GM19438 (cell line): ENCODE results near the gene ANKRD11.

ENCODE experiments used
- ATAC-seq: cut with Tn5 transposase; IDR thresholded peaks from one replicate; pipeline ENCODE4 v1.9.1; 2021; ENCODE audit warnings: low read depth; ENCODE audit not compliant: unreplicated experiment

ANKRD11 gene

GRCh38 chr16:89490439-89491237 is at the start of gene ANKRD11:
Gene ANKRD11 (minus strand): TSS chr16:89490561. CDS start chr16:89317019, 173,542 bp downstream.
- peak; percentile 87 for ATAC-seq

DNA sequence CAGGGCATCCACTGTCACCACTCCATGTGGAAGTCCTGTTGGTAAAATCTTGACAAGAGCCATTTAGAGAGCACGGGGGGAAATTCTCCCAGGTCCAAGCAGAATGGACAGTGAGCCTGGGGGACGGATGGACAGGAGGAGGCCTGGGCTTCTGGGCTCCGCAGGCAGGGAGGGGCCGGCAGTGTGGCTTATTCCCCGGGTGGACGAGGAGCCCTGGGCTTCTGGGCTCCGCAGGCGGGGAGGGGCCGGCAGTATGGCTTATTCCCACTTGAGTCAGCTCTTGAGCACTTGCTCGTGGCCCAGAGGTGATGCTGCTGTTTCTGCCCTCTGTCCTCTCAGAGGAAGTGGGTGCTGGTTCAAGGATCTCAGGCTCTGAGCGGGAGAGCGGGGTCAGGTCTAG is 47.9 kb upstream of the ANKRD11 start:
- no peak for ATAC-seq

- no peak for ATAC-seq
Measured at GRCh38 chr16:89537549-89537925, 47.2 kb upstream of the ANKRD11 start.

DNA sequence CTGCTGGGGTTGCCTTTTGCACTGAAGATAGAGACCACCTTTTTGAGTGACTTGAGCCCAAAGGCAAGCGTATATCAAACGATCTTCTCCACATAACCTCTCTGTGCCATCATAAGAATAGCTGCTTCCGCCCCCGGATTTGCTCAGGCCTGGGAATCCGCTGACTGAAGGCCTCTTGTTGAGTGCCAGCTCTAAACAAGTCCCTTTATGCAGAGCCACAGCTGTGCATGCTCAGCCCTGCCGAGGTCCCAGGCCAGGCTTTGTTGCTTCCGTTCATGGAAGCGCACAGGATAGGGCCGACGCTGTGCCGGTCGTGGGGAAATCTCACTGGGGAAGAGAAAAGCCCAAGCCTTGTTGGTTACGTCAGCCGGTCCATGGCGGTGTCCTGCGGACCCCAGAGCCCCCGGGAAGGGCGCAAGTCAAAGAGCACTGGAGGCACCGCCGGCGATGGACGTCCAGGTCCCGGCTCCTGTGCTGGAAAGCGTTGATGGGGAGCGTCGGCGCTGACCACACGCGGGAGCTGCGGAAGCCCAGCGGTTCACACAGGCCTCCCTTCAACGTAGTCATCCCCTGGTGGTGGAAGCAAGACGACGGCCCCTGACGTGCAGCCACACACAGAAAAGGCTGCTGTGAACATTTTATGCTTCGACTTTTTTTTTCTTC is 46.7 kb upstream of the ANKRD11 start:
- no peak for ATAC-seq

GRCh38 chr16:89536371-89536770 is 46.0 kb upstream of the ANKRD11 start:
- ATAC-seq: no peak

GRCh38 chr16:89534252-89534756 is 43.9 kb upstream of the ANKRD11 start:
- ATAC-seq: no peak

GRCh38 chr16:89531821-89532526 is 41.6 kb upstream of the ANKRD11 start:
- ATAC-seq: no peak

DNA sequence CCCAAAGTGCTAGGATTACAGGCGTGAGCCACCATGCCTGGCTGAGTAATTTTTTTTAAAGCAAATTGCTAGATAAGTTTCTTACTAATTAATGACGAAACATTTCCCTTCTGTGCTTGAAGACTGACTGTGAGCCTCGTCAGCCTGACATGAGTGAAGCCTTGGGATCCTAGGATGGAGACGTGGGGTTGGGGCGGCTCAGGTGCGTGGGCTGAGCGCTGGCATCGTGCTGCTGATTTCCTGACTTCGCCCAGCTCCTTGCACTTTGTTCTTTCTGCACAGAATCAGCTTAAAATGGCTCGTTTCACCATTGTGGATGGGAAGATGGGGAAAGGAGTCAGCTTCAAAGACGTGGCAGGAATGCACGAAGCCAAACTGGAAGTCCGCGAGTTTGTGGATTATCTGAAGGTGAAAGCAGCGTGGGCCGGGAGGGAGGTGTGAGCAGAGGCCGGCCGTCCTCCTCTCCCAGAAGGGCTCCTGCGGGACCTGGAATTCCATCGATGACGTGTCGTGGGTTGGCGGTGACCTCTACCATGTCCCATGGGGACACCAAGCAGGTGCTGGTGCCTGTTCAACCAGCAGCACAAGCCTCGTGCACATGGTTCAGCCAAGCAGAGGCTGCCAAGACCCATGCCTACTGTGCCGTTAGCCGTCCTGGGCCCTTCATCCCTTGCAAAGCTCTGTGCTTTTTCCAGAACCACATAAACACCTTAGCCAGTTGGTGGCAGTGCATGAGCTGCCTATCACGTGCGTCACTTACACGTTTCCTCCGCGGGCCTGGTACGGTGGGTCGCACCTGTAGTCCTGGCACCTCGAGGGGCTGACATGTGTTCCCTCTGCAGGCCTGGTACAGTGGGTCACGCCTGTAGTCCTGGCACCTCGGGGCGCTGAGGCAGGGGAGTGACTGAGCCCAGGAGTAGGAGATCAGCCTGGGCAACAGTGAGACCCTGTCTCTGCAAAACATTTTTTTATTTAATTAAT is 40.3 kb upstream of the ANKRD11 start:
- ATAC-seq: no peak

GRCh38 chr16:89529097-89529496 is 38.7 kb upstream of the ANKRD11 start:
- no peak for ATAC-seq

GRCh38 chr16:89525146-89525913 is 35.0 kb upstream of the ANKRD11 start:
- ATAC-seq: no peak

DNA sequence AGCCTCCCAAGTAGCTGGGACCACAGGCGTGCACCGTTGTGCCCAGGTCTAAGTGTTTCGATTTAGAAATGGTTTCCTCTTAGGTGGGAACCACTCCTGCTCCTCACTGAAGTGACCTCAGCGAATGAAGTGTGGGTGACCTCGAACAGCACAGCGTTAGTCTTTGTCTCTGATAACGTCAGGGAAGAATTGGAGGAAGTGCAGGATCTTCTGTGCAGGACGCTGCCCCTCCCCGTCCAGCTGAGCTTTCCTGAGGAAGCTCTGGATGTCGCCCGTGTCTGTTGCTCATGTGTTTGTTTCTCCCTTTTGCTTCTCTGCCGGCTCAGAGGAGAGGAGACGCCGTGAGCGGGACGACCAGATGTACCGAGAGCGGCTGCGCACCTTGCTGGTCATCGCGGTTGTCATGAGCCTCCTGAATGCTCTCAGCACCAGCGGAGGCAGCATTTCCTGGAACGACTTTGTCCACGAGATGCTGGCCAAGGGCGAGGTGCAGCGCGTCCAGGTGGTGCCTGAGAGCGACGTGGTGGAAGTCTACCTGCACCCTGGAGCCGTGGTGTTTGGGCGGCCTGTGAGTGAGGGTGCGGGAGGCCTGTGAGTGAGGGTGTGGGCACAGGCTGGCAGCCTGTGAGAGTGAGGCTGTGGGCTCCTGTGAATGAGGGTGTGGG is 33.5 kb upstream of the ANKRD11 start:
- ATAC-seq: no peak

DNA sequence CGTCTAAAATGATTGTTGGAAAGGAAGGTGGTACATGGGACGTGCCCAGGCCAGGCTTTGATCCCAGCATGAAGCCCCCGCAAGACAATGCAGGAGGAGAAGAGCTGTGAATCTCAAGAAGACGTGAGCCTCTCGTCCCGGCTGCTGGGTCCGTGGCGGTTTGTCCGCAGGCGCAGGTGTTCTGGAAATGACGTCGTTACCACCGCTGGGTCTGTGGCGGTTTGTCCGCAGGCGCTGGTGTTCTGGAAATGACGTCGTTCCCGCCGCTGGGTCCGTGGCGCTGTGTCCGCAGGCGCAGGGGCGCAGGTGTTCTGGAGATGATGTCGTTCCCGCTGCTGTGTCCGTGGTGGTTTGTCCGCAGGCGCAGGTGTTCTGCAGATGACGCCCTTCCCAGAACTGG is 31.9 kb upstream of the ANKRD11 start:
- ATAC-seq: no peak

- ATAC-seq: no peak
Measured at GRCh38 chr16:89519881-89520280, 29.5 kb upstream of the ANKRD11 start.

DNA sequence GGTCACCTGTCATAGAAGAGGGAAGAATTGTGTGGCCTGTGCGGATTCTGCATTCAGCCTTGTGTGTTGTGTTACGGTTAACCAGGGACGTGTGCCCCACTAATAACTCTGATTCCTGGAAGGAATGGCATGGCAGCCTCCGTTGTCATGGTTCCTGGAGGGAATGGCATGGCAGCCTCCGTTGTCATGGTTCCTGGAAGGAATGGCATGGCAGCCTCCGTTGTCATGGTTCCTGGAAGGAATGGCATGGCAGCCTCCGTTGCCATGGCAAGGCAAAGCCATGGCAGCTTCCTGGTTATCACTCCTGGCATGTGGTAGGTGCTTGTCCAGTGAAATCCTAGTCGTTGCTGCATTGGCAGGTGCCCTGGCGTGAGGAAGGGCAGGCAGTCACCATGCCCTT is 26.8 kb upstream of the ANKRD11 start:
- no peak for ATAC-seq

DNA sequence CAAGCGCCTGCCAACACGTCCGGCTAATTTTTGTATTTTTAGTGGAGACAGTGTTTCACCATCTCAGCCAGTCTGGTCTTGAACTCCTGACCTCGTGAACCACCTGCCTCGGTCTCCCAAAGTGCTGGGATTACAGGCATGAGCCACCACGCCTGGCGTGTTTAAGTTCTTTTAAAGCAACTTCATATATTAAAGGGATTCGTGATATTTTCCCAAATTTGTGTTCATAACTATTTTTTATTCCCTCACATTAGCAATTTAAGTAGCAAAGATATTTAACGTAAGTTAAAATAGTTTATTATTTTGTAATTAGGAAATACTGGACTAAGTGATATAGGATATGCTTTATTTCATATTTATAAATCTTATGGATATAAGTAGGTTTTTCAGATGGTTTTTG is 22.1 kb upstream of the ANKRD11 start:
- ATAC-seq: no peak

DNA sequence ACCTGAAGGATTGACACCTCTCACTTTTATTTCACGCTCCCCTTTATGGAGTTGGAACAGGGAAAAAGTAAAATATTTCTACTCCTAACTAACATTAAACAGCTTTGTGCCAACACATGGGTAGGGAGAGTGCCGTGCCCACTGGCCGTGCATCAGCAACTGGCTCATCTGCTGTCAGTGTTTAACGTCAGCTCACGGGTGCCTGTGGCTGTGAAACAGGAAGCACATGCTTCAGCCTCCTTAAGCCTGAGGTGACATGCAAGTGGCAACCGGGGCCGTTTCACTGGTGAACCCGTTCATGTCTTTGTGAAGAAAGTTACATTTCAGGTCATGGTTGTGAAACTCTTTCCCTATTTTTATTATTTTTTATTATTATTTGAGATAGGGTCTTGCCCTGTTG is 21.0 kb upstream of the ANKRD11 start:
- no peak for ATAC-seq

DNA sequence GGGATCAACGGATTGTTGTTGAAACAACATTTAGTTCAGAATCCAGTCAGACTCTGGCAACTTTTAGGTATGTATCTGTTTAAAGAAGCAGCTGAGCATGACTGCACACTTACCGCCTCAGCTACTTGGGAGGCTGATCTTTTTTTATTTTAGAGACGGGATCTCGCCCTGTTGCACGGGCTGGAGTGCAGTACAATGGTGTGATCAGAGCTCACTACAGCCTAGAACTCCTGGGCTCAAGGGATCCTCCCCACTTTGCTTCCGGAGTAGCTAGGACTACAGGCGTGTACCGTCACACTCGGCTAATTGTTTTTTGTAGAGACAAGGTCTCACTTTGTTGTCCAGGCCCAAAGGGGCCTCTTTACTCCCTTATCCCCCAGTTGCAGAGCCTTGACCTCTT is 20.2 kb upstream of the ANKRD11 start:
- ATAC-seq: no peak

- peak; percentile 49 for ATAC-seq
Measured at GRCh38 chr16:89507834-89508590, 17.7 kb upstream of the ANKRD11 start, which contains the start of gene SPG7. Gene SPG7 (plus strand): TSS chr16:89508403. CDS start chr16:89508418, 15 bp downstream.
